ENCODE results near the gene JAK2.

Gene JAK2

DNA sequence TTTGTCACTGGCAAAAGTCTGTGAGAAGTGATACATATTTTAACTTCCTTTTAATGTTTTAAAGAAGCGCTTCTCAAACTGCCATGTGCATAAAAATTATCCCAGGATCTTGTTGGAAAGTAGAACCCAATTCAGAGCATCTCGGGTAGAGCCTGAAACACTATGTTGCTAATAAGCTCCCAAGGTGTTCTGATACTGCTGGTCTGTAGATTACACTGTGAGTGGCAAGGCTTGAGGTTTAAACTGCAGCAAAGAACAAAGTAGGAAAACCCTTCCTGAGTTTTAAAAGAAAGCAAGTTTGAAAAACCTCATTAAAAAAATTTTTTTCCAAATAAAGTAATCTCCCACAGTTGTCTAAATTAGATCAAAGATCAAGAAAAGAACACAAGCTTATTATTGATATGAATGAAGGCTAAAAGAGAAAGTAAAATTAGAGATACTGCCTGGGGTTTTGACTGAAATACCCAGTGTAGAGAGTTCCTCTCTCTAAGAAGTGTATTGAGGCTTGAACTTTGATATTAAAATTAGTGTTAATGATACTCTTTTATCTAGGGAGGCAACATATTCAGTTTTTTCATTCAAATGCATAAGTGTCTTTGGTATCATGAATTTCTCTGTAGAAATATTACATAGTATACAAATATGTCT is 19.8 kb upstream of the JAK2 start:
- Histone ChIP-seq H3K4me1 (ENCODE audit: insufficient read depth, insufficient read length) (no peaks in the 10 kb centered on the region), H3K36me3 (ENCODE audit: insufficient read depth, insufficient read length, low read length) (no peaks in the 10 kb centered on the region), H3K9me3 (ENCODE audit: insufficient read depth, low read length) (no peaks in the 10 kb centered on the region), H3K4me3 (ENCODE audit: insufficient read length, low read depth) (no peak overlapping the region), H3K27me3 (ENCODE audit: insufficient read depth, insufficient read length) (no peaks in the 10 kb centered on the region), H3K9ac (ENCODE audit: insufficient read length, low read depth) (no peak overlapping the region)
- no peak for DNase-seq (ENCODE audit: low read depth, low spot score)
- TF ChIP-seq SUZ12 (IDR thresholded peaks at IDR 0.05; ENCODE audit: extremely low read depth, insufficient read depth, insufficient read length): no peak
- TF ChIP-seq ZNF274 (IDR thresholded peaks at IDR 0.05; ENCODE audit: low read depth, low read length): no peak
- no peak for TF ChIP-seq YY1 (IDR thresholded peaks at IDR 0.05; ENCODE audit: insufficient read depth, insufficient read length)

DNA sequence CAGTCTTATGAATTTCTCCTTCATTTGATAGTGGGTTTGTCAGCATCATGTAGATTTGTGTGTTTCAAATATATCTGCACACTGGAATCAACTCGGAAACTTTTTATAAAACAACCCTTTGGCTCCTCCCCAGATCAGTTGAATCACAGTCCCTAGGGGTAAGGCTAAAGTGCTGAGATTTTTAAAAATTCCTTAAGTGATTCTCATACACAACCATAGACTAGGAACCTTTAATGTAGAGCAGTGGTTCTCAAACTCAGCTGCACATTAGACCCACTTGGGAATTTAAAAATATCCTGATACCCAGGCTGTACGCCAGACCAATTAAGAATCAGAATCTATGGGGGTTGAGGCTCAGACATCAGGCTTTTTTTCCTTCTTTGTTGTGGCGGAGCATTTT is 17.5 kb upstream of the JAK2 start:
- TF ChIP-seq ZNF274 (IDR thresholded peaks at IDR 0.05; ENCODE audit: low read depth, low read length) (no peak), SUZ12 (IDR thresholded peaks at IDR 0.05; ENCODE audit: extremely low read depth, insufficient read depth, insufficient read length) (no peak), YY1 (IDR thresholded peaks at IDR 0.05; ENCODE audit: insufficient read depth, insufficient read length) (no peak)
- DNase-seq (ENCODE audit: low read depth, low spot score): no peak
- no peaks in the 10 kb centered on the region for H3K36me3 ChIP-seq (ENCODE audit: insufficient read depth, insufficient read length, low read length)
- no peak overlapping the region for H3K4me3 ChIP-seq (ENCODE audit: insufficient read length, low read depth)
- no peaks in the 10 kb centered on the region for H3K27me3 ChIP-seq (ENCODE audit: insufficient read depth, insufficient read length)
- no peaks in the 10 kb centered on the region for H3K9me3 ChIP-seq (ENCODE audit: insufficient read depth, low read length)
- no peaks in the 10 kb centered on the region for H3K4me1 ChIP-seq (ENCODE audit: insufficient read depth, insufficient read length)
- no peak overlapping the region for H3K9ac ChIP-seq (ENCODE audit: insufficient read length, low read depth)

- Histone ChIP-seq H3K4me1 (ENCODE audit: insufficient read depth, insufficient read length) (no peaks in the 10 kb centered on the region), H3K9ac (ENCODE audit: insufficient read length, low read depth) (no peak overlapping the region), H3K9me3 (ENCODE audit: insufficient read depth, low read length) (no peaks in the 10 kb centered on the region), H3K36me3 (ENCODE audit: insufficient read depth, insufficient read length, low read length) (no peaks in the 10 kb centered on the region), H3K27me3 (ENCODE audit: insufficient read depth, insufficient read length) (no peaks in the 10 kb centered on the region), H3K4me3 (ENCODE audit: insufficient read length, low read depth) (no peak overlapping the region)
- no peak for TF ChIP-seq YY1 (IDR thresholded peaks at IDR 0.05; ENCODE audit: insufficient read depth, insufficient read length)
- TF ChIP-seq ZNF274 (IDR thresholded peaks at IDR 0.05; ENCODE audit: low read depth, low read length): no peak
- no peak for TF ChIP-seq SUZ12 (IDR thresholded peaks at IDR 0.05; ENCODE audit: extremely low read depth, insufficient read depth, insufficient read length)
- no peak for DNase-seq (ENCODE audit: low read depth, low spot score)
Observed at GRCh38 chr9:4969130-4969529, 15.9 kb upstream of the JAK2 start.

- no peak for DNase-seq (ENCODE audit: low read depth, low spot score)
- H3K36me3 ChIP-seq (ENCODE audit: insufficient read depth, insufficient read length, low read length): no peaks in the 10 kb centered on the region
- no peak overlapping the region for H3K9ac ChIP-seq (ENCODE audit: insufficient read length, low read depth)
- no peaks in the 10 kb centered on the region for H3K27me3 ChIP-seq (ENCODE audit: insufficient read depth, insufficient read length)
- TF ChIP-seq SUZ12 (IDR thresholded peaks at IDR 0.05; ENCODE audit: extremely low read depth, insufficient read depth, insufficient read length): no peak
- no peak for TF ChIP-seq YY1 (IDR thresholded peaks at IDR 0.05; ENCODE audit: insufficient read depth, insufficient read length)
- TF ChIP-seq ZNF274 (IDR thresholded peaks at IDR 0.05; ENCODE audit: low read depth, low read length): no peak
- no peak overlapping the region for H3K4me3 ChIP-seq (ENCODE audit: insufficient read length, low read depth)
- H3K9me3 ChIP-seq (ENCODE audit: insufficient read depth, low read length): no peaks in the 10 kb centered on the region
- H3K4me1 ChIP-seq (ENCODE audit: insufficient read depth, insufficient read length): no peaks in the 10 kb centered on the region
Observed at GRCh38 chr9:4970970-4971641, 14.0 kb upstream of the JAK2 start.

- DNase-seq (ENCODE audit: low read depth, low spot score): no peak
- no peak overlapping the region for H3K9ac ChIP-seq (ENCODE audit: insufficient read length, low read depth)
- TF ChIP-seq ZNF274 (IDR thresholded peaks at IDR 0.05; ENCODE audit: low read depth, low read length) (no peak), YY1 (IDR thresholded peaks at IDR 0.05; ENCODE audit: insufficient read depth, insufficient read length) (no peak), SUZ12 (IDR thresholded peaks at IDR 0.05; ENCODE audit: extremely low read depth, insufficient read depth, insufficient read length) (no peak)
- no peaks in the 10 kb centered on the region for H3K27me3 ChIP-seq (ENCODE audit: insufficient read depth, insufficient read length)
- no peaks in the 10 kb centered on the region for H3K36me3 ChIP-seq (ENCODE audit: insufficient read depth, insufficient read length, low read length)
- no peaks in the 10 kb centered on the region for H3K4me1 ChIP-seq (ENCODE audit: insufficient read depth, insufficient read length)
- H3K9me3 ChIP-seq (ENCODE audit: insufficient read depth, low read length): no peaks in the 10 kb centered on the region
- no peak overlapping the region for H3K4me3 ChIP-seq (ENCODE audit: insufficient read length, low read depth)
Observed at GRCh38 chr9:4973246-4973645, 11.8 kb upstream of the JAK2 start.

DNA sequence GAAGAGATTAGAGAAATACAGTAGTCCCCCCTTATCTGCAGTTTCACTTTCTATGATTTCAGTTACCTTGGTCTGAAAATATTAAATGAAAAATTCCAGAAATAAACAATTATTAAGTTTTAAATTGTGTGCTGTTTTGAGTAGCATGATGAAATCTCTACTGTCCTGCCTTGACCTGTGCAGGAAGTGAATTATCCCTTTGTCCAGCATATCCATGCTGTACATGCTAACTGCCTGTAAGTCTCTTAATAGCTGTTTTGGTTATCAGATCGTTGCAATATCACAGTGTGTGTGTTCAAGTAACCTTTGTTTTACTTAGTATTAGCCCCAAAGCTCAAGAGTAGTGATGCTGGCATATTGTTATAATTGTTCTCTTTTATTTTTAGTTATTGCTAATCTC is 11.2 kb upstream of the JAK2 start:
- no peaks in the 10 kb centered on the region for H3K27me3 ChIP-seq (ENCODE audit: insufficient read depth, insufficient read length)
- no peak overlapping the region for H3K4me3 ChIP-seq (ENCODE audit: insufficient read length, low read depth)
- no peak overlapping the region for H3K9ac ChIP-seq (ENCODE audit: insufficient read length, low read depth)
- no peak for DNase-seq (ENCODE audit: low read depth, low spot score)
- no peaks in the 10 kb centered on the region for H3K36me3 ChIP-seq (ENCODE audit: insufficient read depth, insufficient read length, low read length)
- no peaks in the 10 kb centered on the region for H3K9me3 ChIP-seq (ENCODE audit: insufficient read depth, low read length)
- TF ChIP-seq YY1 (IDR thresholded peaks at IDR 0.05; ENCODE audit: insufficient read depth, insufficient read length) (no peak), ZNF274 (IDR thresholded peaks at IDR 0.05; ENCODE audit: low read depth, low read length) (no peak), SUZ12 (IDR thresholded peaks at IDR 0.05; ENCODE audit: extremely low read depth, insufficient read depth, insufficient read length) (no peak)
- no peaks in the 10 kb centered on the region for H3K4me1 ChIP-seq (ENCODE audit: insufficient read depth, insufficient read length)

- H3K36me3 ChIP-seq (ENCODE audit: insufficient read depth, insufficient read length, low read length): no peaks in the 10 kb centered on the region
- no peaks in the 10 kb centered on the region for H3K4me1 ChIP-seq (ENCODE audit: insufficient read depth, insufficient read length)
- no peak for DNase-seq (ENCODE audit: low read depth, low spot score)
- no peak for TF ChIP-seq SUZ12 (IDR thresholded peaks at IDR 0.05; ENCODE audit: extremely low read depth, insufficient read depth, insufficient read length)
- no peak for TF ChIP-seq ZNF274 (IDR thresholded peaks at IDR 0.05; ENCODE audit: low read depth, low read length)
- TF ChIP-seq YY1 (IDR thresholded peaks at IDR 0.05; ENCODE audit: insufficient read depth, insufficient read length): no peak
- no peaks in the 10 kb centered on the region for H3K9me3 ChIP-seq (ENCODE audit: insufficient read depth, low read length)
- H3K4me3 ChIP-seq (ENCODE audit: insufficient read length, low read depth): no peak overlapping the region
- no peaks in the 10 kb centered on the region for H3K27me3 ChIP-seq (ENCODE audit: insufficient read depth, insufficient read length)
- no peak overlapping the region for H3K9ac ChIP-seq (ENCODE audit: insufficient read length, low read depth)
Observed at GRCh38 chr9:4979239-4979638, 5.8 kb upstream of the JAK2 start.
